ENCODE results near the gene DCLK1. TPM values are rescaled to one million over a fixed set of nuclear protein-coding genes. Genes with fewer than 3 reads are reported as not detected.
"Not testable (repeated sequence)": the region's sequence is repeated elsewhere in the genome, so short reads cannot be mapped to it uniquely, and the experiment has no call there.

Gene DCLK1
- total RNA-seq, 1 donor from 2014 or later, result 8.5 TPM

DNA sequence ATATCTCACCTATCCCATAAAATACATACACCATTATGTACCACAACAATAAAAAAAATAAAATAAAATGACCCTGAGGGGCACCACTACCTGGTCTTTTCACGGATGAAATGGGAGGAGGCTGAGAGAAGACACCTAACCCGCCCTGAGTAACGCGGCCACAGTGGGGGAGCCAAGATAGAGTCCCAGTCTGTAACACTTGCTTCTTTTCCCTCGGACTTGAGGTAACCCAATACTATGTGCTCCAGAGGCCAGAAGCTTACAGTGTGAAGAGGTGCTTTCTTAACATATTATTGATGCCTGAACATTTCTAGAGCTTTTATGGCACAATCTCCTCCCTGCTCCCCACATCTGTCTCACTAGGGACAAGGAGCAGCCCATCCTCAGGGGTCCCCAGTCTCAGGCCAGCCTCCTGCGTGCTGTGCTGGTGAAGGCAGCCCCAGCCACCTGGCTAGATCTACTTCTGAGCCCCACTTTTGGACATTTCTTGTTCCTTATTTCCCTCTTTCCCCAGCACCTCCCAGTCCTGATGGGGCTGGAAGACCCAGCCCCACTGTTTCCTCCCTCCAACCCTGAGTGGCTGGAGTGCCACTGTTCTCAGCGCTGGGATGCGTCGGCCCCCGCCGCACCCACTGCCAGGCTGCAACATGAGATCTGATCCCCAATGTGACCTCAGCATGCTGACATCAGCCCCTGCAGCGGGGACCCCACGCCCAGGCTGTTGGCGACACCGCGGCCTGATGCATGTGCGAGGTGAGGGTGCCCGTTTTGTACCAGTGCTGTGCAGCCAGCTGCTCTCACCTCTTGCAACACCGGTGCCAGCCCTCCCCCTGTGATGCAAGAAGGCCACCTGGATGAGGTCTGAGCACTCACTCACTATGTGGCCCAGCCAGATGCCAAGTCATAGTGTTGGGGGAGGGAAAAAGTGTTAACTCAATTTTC, 143.3 kb downstream of the DCLK1 start:
- no peak for DNase-seq (ENCODE audit: low read depth in 2 of 2)

DNA sequence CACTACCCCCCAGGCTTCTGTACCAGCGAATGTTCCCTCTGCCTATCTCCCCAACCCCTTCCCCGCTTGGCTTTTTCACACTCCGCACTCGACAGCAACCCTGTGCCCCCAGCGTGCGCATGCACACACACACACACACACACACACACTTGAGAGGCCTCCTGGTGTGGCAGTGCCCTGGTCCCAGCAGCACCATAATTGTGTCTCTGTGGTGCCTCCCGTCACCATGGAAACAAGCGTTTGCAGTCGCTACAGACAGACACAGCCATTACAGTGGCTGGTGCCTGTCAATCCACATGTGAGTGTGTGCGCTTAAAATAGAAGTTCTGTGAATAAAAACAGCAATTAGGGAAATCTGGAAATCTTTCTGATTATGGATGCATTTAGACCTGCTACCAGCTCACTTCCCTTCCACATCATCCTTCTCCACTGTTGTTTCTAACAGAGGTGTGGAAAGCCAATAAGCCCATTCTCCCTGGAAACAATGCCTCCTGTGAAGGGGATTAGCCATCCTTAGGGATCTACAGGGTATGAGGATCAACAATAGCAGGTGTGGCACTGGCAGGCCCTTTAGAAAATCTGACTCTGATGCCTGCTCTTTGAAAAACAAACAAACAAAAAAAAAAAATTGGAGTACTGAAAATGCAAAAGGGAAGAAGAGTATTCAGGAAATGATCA, 146.3 kb downstream of the DCLK1 start:
- peak in 1 of 2 donors; percentile 20 for DNase-seq (ENCODE audit: low read depth in 2 of 2)

DNA sequence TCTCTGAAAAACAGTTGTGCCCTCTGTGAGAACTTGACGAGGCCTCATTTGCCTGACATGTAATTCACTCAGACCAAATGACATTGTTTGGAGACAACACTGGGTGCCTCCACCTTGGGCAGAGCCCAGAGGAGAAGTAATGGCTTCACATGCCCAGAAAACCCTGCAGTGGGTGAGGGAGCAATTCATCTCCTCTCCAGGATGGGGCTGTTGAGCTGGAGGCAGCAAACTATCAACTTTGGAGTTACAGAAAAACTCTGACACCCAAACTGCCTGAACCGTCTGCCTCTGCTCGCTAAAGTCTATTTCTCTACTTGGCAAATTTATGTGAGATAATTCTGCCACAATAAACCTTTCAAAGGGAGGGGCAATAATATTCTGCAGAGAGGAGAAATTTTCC, 146.9 kb downstream of the DCLK1 start:
- no peak for DNase-seq (ENCODE audit: low read depth in 2 of 2)

DNA sequence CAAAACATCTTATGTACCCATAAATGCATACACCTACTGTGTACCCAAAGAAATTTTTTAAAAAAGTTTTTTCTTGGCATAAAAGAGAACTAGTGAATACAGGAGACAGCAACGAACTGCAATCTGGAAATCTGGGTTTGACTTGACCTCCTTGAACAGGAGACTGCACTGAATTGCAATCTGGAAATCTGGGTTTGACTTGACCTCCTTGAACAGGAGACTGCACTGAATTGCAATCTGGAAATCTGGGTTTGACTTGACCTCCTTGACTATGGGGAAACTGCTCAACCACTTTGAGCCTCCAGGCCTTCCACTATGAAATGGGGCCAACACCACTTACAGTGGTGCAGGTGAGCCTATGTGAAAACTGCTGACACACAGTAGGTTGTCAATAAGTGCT, 147.5 kb downstream of the DCLK1 start:
- not testable (repeated sequence) for DNase-seq (ENCODE audit: low read depth in 2 of 2)

DNA sequence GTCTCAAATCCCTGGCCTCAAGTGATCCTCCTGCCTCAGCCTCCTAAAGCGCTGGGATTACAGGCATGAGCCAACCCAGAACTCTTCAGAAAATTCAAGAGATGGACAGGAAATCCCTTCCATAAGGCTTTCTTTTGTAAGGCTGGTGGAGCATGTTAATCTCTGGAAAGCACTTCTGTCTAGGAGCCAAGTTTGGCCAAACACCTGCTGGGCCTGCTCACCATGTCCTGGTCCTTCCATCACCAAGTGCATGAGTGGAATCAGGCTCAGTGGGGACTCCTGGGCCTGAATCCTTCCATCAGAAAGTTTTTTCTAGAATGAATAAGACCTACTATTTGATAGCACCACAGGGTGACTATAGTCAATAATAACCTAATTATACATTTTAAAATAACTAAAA, 148.0 kb downstream of the DCLK1 start:
- DNase-seq (ENCODE audit: low read depth in 2 of 2), result no peak

DNA sequence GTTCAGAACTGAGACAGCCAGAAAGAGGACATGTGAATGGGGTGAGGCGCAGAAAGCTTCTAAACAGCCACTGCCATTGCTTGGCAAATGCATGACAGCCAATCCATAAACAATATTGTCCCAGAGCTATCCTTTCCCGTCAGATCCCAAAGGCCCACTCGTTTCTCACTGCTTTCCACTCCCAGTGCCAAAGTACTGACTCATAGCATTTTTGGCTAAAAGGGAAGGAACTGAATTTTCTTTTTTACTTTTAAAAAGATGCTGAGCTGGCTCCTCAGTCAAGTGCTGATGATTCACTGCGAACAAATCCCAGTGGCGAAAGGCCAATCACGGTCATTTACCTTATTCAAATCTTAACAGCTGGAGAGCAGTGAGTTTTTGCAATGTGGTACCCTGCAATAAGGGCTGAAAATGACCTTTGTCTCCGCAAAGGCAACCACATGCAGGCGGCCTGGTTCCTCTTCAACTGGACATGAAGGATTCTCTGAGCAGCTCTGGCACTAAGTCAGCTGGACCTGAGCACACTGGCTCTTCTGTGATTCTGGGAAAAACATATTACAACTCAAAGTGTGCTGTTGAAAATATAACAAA, 151.7 kb downstream of the DCLK1 start:
- peak; percentile 15 to 50 for DNase-seq (ENCODE audit: low read depth in 2 of 2)

DNA sequence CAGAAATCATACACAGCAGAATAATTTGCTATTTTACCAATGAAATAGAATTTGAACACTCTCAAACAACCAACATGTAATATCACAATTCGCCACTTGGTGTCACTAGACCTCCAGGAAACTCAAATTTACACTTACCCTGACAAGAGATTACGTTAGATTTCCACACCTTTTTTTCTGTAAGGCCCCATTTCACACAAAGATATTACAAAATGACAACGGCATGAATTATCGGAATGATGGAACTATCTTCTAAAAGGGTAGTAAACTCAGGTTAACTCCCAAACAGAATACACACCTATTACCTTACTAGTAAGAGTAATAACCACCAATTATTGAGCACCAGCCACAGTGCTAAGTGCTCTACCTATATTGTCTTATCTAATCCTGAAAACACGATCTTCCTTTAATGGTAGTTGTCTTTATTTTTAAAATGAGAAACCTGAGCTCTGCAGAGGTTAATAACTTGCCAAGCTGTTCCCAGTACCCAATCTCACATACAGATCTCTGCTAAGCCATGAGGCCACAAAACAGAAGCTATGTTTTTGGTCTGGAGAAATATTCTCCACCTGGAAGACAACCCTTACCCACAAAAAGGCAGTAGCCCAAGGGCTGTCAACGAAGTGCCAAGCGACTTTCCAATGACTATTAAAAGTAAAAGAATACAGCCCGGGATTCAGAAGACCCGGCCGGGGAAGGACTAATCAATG, 152.4 kb downstream of the DCLK1 start:
- peak; percentile 75 to 82 for DNase-seq (ENCODE audit: low read depth in 2 of 2)

DNA sequence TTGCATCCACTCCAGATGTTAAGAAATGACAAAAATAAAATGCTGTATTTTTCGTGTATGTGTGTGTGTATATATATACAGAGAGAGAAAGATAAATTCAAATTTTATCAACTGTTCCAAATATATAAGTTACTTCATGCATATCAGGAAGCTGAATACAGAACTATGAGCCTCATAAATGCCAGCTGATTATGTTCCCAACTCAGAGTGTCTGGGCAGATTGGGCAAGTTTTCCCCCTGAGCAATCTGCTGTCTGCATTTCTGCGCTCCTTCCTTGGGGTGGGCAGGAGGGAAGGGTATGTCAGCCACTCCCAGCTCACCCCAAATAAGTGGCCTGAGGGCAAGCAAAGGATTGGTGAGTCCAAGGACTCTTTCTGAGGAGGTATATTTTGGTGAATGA, 154.1 kb downstream of the DCLK1 start:
- no peak for DNase-seq (ENCODE audit: low read depth in 2 of 2)

DNA sequence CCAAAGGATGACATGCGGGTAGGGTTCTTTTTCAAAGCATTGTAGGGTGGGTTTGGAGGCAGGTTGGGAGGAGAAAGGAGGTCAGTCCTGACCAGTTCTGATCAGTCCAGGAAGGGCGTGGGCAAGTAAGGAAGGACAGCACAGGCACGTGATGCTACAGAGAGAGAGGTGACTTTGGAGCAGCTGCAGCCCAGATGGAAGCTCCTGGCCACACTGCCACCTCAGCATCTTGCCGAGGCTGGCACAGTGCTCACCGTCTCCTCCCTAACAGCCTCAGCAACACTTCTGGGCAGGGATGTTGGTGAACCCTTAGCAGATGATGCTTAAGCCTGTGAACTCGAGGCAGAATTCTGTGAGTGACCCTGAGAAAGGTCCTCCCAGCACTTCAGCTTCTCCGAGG, 155.1 kb downstream of the DCLK1 start:
- no peak for DNase-seq (ENCODE audit: low read depth in 2 of 2)

DNA sequence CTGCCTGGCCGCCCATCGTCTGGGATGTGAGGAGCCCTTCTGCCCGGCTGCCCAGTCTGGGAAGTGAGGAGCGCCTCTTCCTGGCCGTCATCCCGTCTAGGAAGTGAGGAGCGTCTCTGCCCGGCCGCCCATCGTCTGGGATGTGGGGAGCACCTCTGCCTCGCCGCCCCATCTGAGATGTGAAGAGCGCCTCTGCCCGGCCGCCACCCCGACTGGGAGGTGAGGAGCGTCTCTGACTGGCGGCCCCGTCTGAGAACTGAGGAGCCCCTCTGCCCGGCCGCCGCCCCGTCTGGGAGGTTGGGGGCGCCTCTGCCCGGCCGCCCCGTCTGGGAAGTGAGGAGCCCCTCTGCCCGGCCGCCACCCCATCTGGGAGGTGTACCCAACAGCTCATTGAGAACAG, 164.2 kb downstream of the DCLK1 start:
- not testable (repeated sequence) for DNase-seq (ENCODE audit: low read depth in 2 of 2)

DNA sequence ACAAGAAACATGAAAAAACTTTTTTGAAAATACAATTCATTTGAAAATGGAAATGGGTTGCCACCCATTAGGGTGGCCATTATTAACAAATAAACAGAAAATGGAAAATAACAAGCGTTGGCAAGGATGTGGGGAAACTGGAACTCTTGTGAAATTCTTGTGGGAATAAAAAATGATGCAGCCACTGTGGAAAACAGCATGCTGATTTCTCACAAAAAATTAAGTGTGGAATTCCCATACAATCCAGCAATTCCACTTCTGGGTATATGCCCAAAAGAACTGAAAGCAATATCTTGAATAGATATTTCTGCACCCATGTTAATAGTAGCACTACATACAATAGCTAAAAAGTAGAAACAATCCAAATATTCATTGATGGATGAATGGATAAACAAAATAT, 165.2 kb downstream of the DCLK1 start:
- no peak for DNase-seq (ENCODE audit: low read depth in 2 of 2)

DNA sequence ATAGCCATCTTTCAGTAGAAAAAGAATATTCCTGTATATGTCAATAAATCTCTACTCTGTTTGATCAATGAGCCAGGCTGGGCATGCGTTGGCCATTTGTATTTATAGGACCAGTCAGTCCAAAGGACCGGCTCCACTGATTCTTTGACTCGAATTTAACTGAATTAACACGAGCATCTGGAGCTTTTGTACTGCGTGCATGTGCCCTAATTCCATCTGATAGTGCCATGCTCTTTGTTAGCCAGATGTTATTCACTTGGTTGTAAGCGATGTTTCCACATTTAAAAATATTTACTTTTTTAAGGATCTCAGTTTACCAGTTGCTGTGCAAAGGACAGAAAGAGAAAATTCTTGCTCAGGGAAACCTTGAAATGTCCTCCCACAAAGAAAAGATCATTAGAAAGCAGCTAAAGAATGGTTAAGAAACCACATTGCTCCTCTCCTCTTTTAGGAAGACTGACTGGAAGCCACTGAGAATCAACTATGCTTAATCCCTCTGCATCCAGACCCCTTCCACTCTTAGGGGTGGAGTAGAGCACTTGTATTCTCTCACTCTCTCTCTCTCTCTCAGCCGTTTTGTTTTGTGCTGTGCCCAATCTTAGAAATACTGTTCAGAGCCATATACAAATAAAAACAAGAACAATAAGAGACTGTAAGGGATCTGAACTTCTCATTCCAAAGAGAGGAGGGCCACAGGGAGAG, 165.8 kb downstream of the DCLK1 start:
- no peak for DNase-seq (ENCODE audit: low read depth in 2 of 2)

DNA sequence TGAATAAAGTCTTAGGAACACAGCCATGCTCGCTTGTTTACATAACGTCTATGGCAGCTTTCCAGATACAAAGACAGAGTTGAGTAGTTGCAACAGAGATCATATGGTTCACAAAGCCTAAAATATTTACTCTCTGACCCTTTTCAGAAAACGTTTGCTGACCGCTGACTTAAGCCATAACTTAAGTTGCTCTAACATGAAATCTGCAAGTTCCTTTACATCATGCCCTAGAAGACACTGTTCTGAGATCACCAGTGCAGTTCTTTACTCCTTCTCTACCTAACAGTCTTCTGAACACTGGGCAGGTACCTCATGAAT, 166.4 kb downstream of the DCLK1 start:
- DNase-seq (ENCODE audit: low read depth in 2 of 2), result peak in 1 of 2 donors; percentile 19

DNA sequence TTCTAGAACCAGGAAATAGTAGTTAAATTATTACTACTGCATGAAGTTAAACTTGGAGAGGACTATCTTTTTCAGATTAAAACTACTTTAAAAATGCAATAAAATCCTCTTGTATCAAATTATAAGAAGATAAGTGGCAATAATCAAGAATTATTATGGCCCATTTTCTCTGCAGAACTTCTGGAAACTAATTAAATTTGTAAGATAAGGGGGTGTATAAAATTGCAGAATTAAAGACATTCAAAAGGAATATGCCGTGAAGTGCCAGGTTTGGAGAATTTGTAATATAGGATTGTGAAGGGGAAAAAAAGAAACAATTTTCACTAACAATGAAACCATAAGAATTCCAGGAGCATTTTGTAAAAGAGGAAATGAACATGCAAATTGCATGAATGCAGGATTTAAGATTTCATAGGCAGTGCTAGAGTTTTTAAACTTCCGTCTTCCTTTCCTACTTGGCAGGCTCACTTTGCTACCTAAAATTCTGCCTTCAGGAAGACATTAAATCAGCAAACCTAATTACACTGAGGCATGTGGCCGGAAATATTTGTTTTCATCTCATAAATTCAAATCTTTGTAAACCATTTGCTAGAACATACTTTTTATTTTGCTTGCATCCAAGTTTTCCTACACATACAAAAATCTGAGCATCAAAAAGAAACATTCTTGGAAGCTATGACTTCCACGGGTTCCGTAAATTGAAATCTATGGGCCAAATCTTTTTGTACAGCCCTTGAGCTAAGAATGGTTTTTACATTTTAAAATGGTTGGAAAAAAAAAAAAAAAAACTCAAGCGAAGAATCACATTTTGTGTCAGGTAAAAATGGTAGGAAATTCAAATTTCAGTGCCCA, 166.9 kb downstream of the DCLK1 start:
- peak in 1 of 2 donors; percentile 25 for DNase-seq (ENCODE audit: low read depth in 2 of 2)

DNA sequence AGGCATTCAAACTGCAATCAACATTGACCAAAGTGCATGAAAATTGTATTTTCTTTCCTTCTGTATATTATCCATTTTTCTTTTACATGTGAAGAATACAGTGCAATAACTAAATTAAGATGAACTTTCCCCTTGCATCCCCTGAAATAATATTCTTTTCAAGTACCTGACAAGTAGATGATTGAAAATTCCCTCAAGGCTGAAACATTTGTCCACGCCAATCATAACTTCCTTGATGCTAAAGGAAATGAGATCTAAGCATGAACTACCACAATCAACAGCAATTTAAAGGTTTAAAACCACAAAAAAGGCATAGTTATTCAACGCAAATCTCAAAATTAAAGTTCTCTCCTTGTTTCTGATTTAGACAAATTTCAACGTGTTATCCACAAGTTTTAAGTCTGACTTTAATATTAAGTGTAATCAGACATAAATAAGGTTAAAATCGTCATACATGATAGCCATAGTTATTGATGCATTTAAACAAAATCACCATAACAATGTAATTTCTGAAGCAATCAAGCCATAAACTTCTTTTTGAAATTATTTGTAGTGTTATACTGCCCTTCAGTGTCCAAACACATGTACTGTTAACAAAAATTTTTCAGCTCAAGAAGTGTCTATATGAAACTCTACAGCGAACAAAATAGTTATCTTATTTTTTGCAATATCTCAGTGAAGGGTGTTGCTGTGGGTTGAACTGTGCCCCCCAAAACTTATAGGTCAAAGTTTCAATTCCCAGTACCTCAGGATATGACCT, 169.5 kb downstream of the DCLK1 start:
- peak in 1 of 2 donors; percentile 37 for DNase-seq (ENCODE audit: low read depth in 2 of 2)

DNA sequence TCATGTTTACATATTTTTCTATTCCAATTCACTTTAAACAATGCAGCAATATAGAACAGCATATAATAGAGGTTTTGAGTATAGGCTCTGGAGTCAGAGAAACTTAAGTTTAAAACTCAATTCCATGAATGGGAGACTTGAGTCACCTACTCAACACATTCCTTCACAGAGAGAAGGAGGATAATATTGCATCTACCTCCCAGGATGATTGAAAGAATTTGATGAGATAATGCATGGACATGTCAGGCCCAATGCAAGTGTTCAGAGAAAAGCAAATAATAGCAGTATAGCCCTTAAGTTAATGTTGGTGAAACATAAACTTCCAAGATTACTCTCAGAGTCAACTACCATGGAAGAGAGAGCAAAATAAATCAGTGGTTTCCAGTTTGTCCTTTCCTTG, 170.2 kb downstream of the DCLK1 start:
- DNase-seq (ENCODE audit: low read depth in 2 of 2), result no peak

DNA sequence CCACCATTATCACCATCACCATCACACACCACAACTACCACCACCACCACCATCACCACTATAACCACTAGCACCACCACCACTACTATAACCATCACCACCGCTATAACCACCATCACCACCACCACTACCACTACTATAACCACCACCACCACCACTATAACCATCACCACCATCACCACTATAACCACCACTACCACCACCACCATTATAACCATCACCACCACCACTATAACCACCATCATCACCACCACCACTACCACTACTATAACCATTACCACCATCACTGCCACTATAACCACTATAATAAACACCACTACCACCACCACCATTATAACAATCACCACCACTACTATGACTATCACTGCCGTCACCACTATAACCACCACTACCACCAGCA, 173.2 kb downstream of the DCLK1 start:
- DNase-seq (ENCODE audit: low read depth in 2 of 2), result peak in 1 of 2 donors; percentile 3

DNA sequence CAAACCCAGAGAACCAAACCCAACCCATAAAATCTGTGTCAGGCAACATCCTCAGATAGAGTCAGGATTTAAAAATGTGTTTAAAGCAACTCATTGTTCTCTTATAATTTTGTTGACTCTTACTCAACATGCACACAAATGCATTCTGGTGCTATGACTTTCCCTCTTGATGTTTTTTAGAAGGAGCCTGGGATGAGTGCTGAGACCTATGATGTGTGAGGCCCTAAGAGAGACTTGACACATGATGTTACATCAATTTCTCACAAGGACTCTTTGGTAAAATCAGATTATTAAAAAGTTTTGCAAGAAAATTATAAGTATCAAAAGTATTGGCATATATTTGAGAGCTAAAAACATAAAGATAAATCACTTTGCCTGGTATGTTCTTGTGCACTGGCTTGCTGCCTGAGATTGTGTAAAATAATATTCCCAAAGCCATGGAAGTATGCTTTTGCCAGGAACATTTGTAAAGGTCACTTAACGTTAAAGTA, 173.9 kb downstream of the DCLK1 start:
- no peak for DNase-seq (ENCODE audit: low read depth in 2 of 2)

DNA sequence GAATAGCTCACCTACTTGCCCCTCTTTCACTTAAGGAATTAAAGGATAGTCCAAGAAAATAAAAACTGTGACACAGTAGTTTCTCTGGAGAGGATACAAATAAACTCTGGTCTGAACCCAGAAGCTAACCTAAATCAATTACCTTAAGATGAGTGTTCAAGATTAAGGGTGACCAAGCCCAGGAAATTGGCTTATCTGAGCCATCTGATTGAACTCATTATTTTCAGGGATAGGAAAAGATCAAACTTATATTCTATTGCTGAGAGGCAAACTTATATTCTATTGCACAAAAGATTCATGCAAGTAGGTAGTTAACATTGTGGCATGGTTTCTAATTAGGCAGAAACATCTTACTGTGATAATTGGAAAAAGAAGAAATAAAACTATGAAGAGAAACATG, 175.1 kb downstream of the DCLK1 start:
- no peak for DNase-seq (ENCODE audit: low read depth in 2 of 2)

DNA sequence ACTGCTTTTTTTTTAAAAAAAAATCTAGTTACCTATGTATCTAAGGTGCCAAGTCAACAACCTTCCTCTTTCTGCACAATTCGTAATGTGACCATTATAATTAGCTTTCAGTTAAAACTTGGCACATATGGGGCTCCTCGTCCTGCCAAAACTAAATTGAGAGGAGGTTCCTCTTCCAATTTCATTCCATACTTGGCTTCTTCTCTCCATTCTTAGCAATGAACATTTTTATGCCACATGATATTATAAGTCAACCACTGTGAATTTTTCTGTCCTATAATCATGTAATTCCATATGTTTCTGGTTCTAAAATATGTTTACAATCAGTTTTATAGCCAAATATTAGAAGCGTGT, 177.0 kb downstream of the DCLK1 start:
- no peak for DNase-seq (ENCODE audit: low read depth in 2 of 2)

All from lung microvascular endothelial cell (primary cell).